ENCODE data around the gene FOXJ3. TPM values are rescaled to one million over a fixed set of nuclear protein-coding genes. Genes with fewer than 3 reads are reported as not detected.

The FOXJ3 gene
- polyA plus RNA-seq, 1 donor from 2014 or later: 22.1 TPM

GRCh38 chr1:42305639-42306038, 29.4 kb downstream of the FOXJ3 start:
- H3K9me3 Mint-ChIP-seq: peaks cover 2 to 4% (median 4%) of the 10 kb centered on the region in 3 donors
- no peak overlapping the region for H3K4me3 Mint-ChIP-seq
- peaks cover 39% of the 10 kb centered on the region for H3K36me3 Mint-ChIP-seq
- H3K27ac Mint-ChIP-seq: no peak overlapping the region
- H3K4me1 Mint-ChIP-seq: peaks cover 7 to 15% (median 8%) of the 10 kb centered on the region in 3 donors
- H3K27me3 Mint-ChIP-seq: no peaks in the 10 kb centered on the region

DNA sequence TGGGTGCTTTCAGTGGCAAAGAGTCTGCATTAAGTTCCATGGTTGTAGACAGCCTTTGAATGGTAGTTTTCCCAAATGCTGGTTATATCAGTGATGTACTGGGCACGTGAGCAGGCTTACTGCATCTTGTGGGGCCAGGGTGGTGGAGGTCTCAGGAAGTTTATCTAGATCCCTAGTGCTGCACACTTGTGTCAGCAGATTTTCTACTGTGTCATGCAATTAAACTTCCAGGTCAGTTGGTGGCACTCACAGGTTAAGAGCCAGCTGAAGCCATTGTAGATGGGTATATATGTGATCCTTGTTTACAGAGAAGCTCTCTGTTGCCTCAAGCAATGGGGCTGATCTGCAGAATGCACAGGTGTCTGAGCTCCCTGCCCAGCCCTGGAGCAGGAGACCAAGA, 33.0 kb downstream of the FOXJ3 start:
- Mint-ChIP-seq H3K4me3 (no peak overlapping the region), H3K36me3 (peaks cover 39% of the 10 kb centered on the region), H3K27ac (no peak overlapping the region), H3K9me3 (peaks cover 2 to 10% (median 4%) of the 10 kb centered on the region in 3 donors), H3K4me1 (peaks cover 5 to 15% (median 11%) of the 10 kb centered on the region in 3 donors), H3K27me3 (no peaks in the 10 kb centered on the region)

GRCh38 chr1:42298520-42298919, 36.5 kb downstream of the FOXJ3 start:
- no peak overlapping the region for H3K27ac Mint-ChIP-seq
- H3K4me3 Mint-ChIP-seq: no peak overlapping the region
- H3K9me3 Mint-ChIP-seq: peaks cover under 1 to 17% (median 5%) of the 10 kb centered on the region in 3 donors
- H3K4me1 Mint-ChIP-seq: peaks cover 6 to 13% (median 11%) of the 10 kb centered on the region in 3 donors
- peaks cover 27% of the 10 kb centered on the region for H3K36me3 Mint-ChIP-seq
- no peaks in the 10 kb centered on the region for H3K27me3 Mint-ChIP-seq

GRCh38 chr1:42295816-42296215, 39.2 kb downstream of the FOXJ3 start:
- Mint-ChIP-seq H3K36me3 (peaks cover 24% of the 10 kb centered on the region), H3K4me1 (peaks cover 11 to 20% (median 17%) of the 10 kb centered on the region in 3 donors), H3K4me3 (no peak overlapping the region), H3K27ac (peak overlapping the region in 1 of 3 donors; percentile 35), H3K9me3 (peaks cover 0 to 13% (median 3%) of the 10 kb centered on the region in 3 donors), H3K27me3 (no peaks in the 10 kb centered on the region)

- Mint-ChIP-seq H3K27ac (no peak overlapping the region), H3K4me3 (no peak overlapping the region), H3K36me3 (peaks cover 15% of the 10 kb centered on the region), H3K9me3 (no peaks in the 10 kb centered on the region), H3K4me1 (peaks cover 12 to 25% (median 12%) of the 10 kb centered on the region in 3 donors), H3K27me3 (no peaks in the 10 kb centered on the region)
These were observed 44.9 kb downstream of the FOXJ3 start for GRCh38 chr1:42290130-42290529.

- H3K4me3 Mint-ChIP-seq: no peak overlapping the region
- no peaks in the 10 kb centered on the region for H3K27me3 Mint-ChIP-seq
- H3K4me1 Mint-ChIP-seq: peaks cover 12 to 21% (median 15%) of the 10 kb centered on the region in 3 donors
- no peaks in the 10 kb centered on the region for H3K9me3 Mint-ChIP-seq
- H3K36me3 Mint-ChIP-seq: peaks cover 12% of the 10 kb centered on the region
- no peak overlapping the region for H3K27ac Mint-ChIP-seq
These were observed 46.6 kb downstream of the FOXJ3 start for GRCh38 chr1:42288311-42288985.

GRCh38 chr1:42282867-42283583, 52.0 kb downstream of the FOXJ3 start:
- peaks cover 22 to 39% (median 33%) of the 10 kb centered on the region in 3 donors for H3K4me1 Mint-ChIP-seq
- no peaks in the 10 kb centered on the region for H3K27me3 Mint-ChIP-seq
- H3K27ac Mint-ChIP-seq: peak overlapping the region in 2 of 3 donors; percentile 3 to 82
- peaks cover 6% of the 10 kb centered on the region for H3K36me3 Mint-ChIP-seq
- H3K4me3 Mint-ChIP-seq: no peak overlapping the region
- no peaks in the 10 kb centered on the region for H3K9me3 Mint-ChIP-seq

DNA sequence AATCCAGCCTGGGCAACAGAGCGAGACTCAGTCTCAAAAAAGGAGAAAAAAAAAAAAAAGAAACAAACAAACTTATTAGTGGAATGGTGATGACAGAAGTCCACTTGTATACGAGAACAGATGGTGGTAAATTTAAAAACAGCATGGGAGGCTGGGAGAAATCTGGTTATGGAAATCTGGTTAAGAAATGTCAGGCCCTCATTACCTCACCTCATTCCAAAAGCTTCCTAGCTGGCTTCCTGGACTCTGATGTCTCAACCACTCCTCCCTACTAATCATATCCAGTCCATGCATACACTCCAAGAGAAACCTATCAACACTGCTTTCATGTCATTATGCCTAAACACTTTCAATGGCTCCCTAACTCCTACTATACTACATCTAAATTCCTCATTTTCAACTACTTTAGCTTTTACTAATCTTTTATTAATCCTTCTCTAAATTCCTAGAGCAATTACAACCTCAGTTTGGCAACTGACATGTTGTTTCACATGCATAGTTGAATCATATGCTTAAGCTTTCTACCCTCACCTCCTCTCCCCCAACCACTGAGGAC, 52.9 kb downstream of the FOXJ3 start:
- Mint-ChIP-seq H3K27ac (peak overlapping the region in 1 of 3 donors; percentile 82), H3K4me1 (peaks cover 22 to 40% (median 33%) of the 10 kb centered on the region in 3 donors), H3K27me3 (no peaks in the 10 kb centered on the region), H3K9me3 (no peaks in the 10 kb centered on the region), H3K36me3 (peaks cover 6% of the 10 kb centered on the region), H3K4me3 (peak overlapping the region in 1 of 4 donors; percentile 33)

GRCh38 chr1:42280821-42281220, 54.2 kb downstream of the FOXJ3 start:
- H3K36me3 Mint-ChIP-seq: peaks cover 4% of the 10 kb centered on the region
- no peaks in the 10 kb centered on the region for H3K9me3 Mint-ChIP-seq
- peak overlapping the region in 1 of 3 donors; percentile 2 for H3K27ac Mint-ChIP-seq
- no peak overlapping the region for H3K4me3 Mint-ChIP-seq
- H3K4me1 Mint-ChIP-seq: peaks cover 22 to 44% (median 32%) of the 10 kb centered on the region in 3 donors
- H3K27me3 Mint-ChIP-seq: no peaks in the 10 kb centered on the region

GRCh38 chr1:42279055-42279454, 56.0 kb downstream of the FOXJ3 start:
- H3K36me3 Mint-ChIP-seq: peaks cover 2% of the 10 kb centered on the region
- peak overlapping the region in 1 of 3 donors; percentile 33 for H3K27ac Mint-ChIP-seq
- no peak overlapping the region for H3K4me3 Mint-ChIP-seq
- H3K9me3 Mint-ChIP-seq: no peaks in the 10 kb centered on the region
- H3K27me3 Mint-ChIP-seq: no peaks in the 10 kb centered on the region
- H3K4me1 Mint-ChIP-seq: peaks cover 20 to 45% (median 29%) of the 10 kb centered on the region in 3 donors

DNA sequence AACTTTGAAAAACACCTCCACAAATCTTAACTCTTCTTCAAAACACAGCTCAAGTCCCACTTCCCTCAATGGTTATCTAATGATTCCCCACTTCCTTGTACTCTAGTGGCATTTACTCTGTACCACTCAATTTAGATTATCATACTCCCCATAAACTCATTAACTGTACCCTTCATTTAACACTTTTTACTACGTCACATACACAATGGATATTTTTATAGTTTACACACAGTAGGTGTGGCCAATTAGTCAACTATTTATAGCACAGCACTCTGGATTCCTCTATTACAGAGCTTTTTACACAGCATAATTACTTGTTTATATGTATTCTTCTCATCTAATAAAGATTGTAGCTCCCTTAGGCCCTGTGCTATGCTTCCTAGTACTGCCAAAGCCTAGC, 62.1 kb downstream of the FOXJ3 start:
- Mint-ChIP-seq H3K4me1 (peaks cover 7 to 45% (median 35%) of the 10 kb centered on the region in 3 donors), H3K36me3 (peaks cover 4% of the 10 kb centered on the region), H3K9me3 (no peaks in the 10 kb centered on the region), H3K4me3 (no peak overlapping the region), H3K27me3 (no peaks in the 10 kb centered on the region), H3K27ac (no peak overlapping the region)

DNA sequence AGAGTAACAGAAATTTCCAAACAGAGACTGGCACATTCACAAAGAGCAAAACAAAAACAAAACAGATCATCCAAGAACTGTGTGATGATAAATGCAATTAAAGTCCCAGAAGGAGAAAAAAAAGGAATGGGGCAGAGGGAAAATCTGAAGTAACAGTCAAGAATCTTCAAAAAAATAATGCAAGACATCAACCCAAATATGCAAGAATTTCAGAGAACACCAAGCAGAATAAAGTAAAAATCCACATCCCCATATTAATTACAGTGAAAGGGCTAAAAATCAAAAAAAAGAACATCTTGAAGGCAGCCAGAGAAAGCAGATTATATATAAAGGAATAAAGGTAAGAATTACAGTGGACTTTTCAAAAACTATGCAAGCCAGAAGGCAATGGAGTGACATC, 67.1 kb downstream of the FOXJ3 start:
- no peak overlapping the region for H3K27ac Mint-ChIP-seq
- H3K4me1 Mint-ChIP-seq: peaks cover 13 to 62% (median 48%) of the 10 kb centered on the region in 3 donors
- H3K36me3 Mint-ChIP-seq: peaks cover 6% of the 10 kb centered on the region
- no peaks in the 10 kb centered on the region for H3K9me3 Mint-ChIP-seq
- H3K27me3 Mint-ChIP-seq: no peaks in the 10 kb centered on the region
- H3K4me3 Mint-ChIP-seq: no peak overlapping the region

GRCh38 chr1:42266253-42267135, 68.5 kb downstream of the FOXJ3 start:
- Mint-ChIP-seq H3K36me3 (peaks cover 5% of the 10 kb centered on the region), H3K4me1 (peaks cover 13 to 57% (median 43%) of the 10 kb centered on the region in 3 donors), H3K27me3 (no peaks in the 10 kb centered on the region), H3K4me3 (no peak overlapping the region), H3K9me3 (no peaks in the 10 kb centered on the region), H3K27ac (peak overlapping the region in 1 of 3 donors; percentile 57)

DNA sequence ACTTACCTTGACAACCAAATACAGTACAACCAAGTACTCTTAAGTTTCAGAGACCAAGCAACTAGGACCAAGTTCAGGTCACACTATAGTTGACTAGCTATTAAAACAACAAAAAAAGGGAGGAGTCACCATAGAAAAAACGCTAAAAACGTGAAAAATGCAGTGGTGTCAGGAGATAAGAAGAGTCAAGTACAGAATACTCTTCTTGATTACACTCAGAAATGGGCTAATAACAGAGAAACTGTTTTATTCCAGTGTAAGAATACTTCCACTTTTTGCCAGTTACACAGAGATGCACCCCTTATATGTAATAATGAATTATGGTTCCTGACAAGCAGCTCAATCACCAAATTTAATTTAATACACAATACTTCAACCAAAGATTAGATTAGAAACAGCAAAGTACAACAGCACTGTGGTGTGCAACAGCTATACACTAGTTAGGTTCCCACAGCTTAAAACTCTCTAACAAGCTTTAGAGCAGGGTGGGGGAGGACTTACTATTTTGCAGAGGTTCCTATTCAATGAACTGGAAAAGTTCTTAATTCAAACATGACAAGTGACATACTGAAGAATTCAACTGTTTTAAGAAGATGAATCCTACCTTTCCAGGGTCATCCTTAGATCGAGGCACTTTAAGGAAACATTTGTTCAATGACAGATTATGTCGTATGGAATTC, 70.4 kb downstream of the FOXJ3 start:
- Mint-ChIP-seq H3K4me3 (peak overlapping the region in 1 of 4 donors; percentile 44), H3K4me1 (peaks cover 16 to 55% (median 37%) of the 10 kb centered on the region in 3 donors), H3K27me3 (no peaks in the 10 kb centered on the region), H3K9me3 (no peaks in the 10 kb centered on the region), H3K36me3 (peaks cover 5% of the 10 kb centered on the region), H3K27ac (no peak overlapping the region)
